ENCODE results near the gene PRKCSH.
"Not testable (repeated sequence)": the region's sequence is repeated elsewhere in the genome, so short reads cannot be mapped to it uniquely, and the experiment has no call there.

Gene PRKCSH

DNA sequence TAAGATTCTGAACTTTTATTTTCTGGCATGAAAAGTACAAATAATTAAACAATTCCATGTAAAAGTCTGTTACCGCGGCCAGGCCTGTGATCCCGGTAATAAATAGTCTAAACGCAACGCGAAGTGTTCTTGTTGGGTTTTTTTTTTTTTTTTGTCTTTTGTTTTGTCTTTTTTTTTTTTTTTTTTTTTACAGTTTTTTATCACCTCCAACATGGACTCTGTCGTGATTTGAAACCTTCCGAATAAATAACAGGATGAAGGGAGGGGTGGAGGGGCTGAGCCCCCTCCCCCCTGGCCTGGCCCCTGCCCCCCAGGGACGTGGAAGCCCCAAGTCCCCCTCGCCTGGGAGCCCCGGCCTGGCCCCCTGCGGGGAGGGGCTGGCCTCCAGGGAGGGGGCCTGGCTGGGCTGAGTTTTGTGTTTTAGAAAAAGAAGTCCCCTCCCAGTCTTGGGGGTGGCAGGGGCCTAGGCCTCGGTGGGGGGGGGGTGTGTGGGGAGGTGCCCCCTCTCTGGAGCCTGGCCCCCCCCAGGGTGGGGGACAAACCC is 16.0 kb downstream of the PRKCSH start:
- H3K4me3 ChIP-seq (ENCODE audit: low read length): no peak overlapping the region
- no peaks in the 10 kb centered on the region for H3K27me3 ChIP-seq (ENCODE audit: control insufficient read depth, insufficient read depth, low read length)
- H3K36me3 ChIP-seq (ENCODE audit: control insufficient read depth, insufficient read depth, low read length): peaks cover 25% of the 10 kb centered on the region
- no peak for DNase-seq (ENCODE audit: low read depth, low spot score)
- H3K27ac ChIP-seq (ENCODE audit: low read length): no peak overlapping the region
- no peaks in the 10 kb centered on the region; the same call in 1 of the 2 replicates for H3K4me1 ChIP-seq (ENCODE audit: control insufficient read depth, insufficient read depth, low read length)
- no peaks in the 10 kb centered on the region for H3K9me3 ChIP-seq (ENCODE audit: control insufficient read depth, insufficient read depth, low read length)
- WGBS (ENCODE audit: insufficient coverage, insufficient read length): no CpG with 5 or more reads among the region's 13 CpGs

DNA sequence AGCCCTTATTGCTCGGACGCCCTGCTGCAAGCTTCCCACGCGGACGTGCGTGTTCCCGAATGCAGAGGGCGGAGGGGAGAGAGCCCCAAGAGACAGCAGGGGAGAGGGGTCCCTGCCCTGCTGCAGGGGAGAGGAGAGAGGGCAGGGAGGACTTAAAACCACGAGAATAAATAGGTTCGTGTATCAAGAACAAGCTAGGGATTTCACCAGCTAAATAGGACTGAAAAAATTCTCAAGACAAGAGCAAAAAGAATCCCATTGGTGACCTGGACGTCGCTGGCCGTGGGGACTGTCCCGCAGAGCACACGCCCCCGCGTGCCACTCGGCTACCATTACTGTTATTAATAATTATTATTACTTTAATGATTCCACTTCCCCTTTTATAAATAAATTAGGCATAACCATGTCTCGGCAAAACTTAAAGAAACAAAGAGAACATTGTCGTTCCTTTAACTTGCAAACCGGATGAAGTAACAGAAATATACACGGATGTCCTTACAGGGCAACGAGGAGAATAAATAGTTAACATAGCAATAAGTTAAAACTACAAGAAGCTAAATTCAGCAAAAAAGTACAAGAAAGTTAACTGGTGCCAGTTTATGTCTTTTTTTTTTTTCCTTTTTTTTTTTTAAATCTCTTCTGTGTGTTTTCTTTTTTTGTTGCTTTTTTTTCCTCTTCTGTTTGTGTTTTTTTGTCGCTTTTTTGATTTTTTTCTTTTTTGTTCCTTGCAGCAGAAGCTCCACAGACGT is 16.6 kb downstream of the PRKCSH start:
- H3K4me3 ChIP-seq (ENCODE audit: low read length): no peak overlapping the region
- H3K27me3 ChIP-seq (ENCODE audit: control insufficient read depth, insufficient read depth, low read length): no peaks in the 10 kb centered on the region
- H3K36me3 ChIP-seq (ENCODE audit: control insufficient read depth, insufficient read depth, low read length): peaks cover 23% of the 10 kb centered on the region
- no peak overlapping the region for H3K27ac ChIP-seq (ENCODE audit: low read length)
- no CpG with 5 or more reads among the region's 25 CpGs for WGBS (ENCODE audit: insufficient coverage, insufficient read length)
- DNase-seq (ENCODE audit: low read depth, low spot score): no peak
- H3K9me3 ChIP-seq (ENCODE audit: control insufficient read depth, insufficient read depth, low read length): no peaks in the 10 kb centered on the region
- no peaks in the 10 kb centered on the region; the same call in 1 of the 2 replicates for H3K4me1 ChIP-seq (ENCODE audit: control insufficient read depth, insufficient read depth, low read length)

DNA sequence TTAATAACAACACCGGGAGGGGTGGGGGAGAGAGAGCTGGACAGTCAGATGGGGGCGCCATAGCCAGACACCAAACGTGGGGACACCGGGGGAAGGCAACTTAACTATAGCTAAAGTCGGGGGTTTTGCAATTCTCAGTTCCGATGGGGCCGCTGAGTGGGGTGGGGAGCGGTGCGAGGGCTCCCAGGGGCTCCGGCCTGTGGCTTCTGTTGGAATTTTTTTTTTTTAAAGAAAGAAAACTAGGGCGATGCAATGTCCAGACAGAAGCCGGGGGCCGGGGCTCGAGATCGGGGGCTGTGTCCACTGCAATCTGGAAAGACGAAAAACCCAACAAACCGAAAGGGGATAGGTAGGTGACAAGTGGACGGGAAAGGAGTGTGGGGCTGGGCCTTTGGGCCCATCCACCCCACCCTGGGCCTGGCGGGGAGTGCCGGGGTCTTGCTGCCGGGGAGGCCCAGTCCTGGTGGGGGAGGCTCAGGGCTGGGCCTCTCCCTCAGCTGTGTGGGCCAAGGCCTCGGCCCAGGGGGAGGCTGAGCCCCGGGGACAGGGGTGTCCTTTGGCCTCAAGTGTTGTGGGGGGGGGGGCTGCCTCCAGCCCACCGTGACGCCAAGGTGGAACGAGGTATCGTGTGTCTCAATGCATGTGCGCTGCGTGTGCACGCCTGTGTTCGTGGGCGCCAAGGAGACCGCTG is 17.3 kb downstream of the PRKCSH start:
- DNase-seq (ENCODE audit: low read depth, low spot score): no peak
- WGBS (ENCODE audit: insufficient coverage, insufficient read length): no CpG with 5 or more reads among the region's 33 CpGs
- Histone ChIP-seq H3K4me3 (ENCODE audit: low read length) (no peak overlapping the region), H3K9me3 (ENCODE audit: control insufficient read depth, insufficient read depth, low read length) (no peaks in the 10 kb centered on the region), H3K27me3 (ENCODE audit: control insufficient read depth, insufficient read depth, low read length) (no peaks in the 10 kb centered on the region), H3K27ac (ENCODE audit: low read length) (no peak overlapping the region), H3K4me1 (ENCODE audit: control insufficient read depth, insufficient read depth, low read length) (peaks cover 1% of the 10 kb centered on the region; the same call in 1 of the 2 replicates), H3K36me3 (ENCODE audit: control insufficient read depth, insufficient read depth, low read length) (peaks cover 16% of the 10 kb centered on the region)

DNA sequence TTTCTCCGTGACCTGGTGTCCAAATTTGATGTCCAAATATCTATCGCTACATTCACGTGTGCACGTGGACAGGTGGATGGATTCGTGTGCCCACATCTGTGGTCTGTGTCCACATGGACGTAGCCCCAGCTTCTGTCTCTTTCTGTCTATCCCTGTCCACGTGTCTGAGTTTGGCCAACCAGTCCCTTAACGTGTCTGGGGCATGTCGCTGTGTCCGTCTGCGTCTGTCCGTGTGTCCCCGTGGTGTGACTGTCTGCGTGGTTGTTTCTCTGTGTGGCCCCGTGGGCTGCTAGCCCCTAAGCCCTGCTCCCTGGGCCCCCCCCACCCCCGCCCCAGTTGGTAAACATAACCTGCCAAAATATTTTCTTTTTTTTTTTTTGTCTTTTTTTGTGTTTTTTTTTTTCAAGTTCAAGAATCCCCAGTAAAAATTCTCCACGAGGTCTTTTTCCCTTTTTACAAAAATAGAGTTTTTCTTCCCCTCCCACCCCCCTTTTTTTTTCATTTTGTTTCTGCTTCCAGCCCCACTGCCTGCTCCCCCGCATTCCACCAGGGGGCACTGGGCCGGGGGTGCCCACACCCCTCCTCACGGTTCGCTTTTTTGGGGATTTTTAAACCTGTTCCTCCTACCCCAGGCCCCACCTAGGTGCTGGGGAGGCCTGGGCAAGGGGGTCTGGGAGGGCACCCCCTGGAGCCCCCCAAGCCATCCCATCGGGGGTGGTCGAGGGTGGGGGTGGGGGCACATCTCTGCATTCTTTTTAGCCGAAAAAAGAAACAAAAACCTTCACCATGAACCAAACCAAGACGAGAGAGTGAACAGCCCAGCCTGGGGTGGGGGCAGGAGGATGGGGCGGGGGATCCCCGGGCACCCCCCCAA is 18.3 kb downstream of the PRKCSH start:
- H3K4me1 ChIP-seq (ENCODE audit: control insufficient read depth, insufficient read depth, low read length): peaks cover 1% of the 10 kb centered on the region; the same call in 1 of the 2 replicates
- H3K9me3 ChIP-seq (ENCODE audit: control insufficient read depth, insufficient read depth, low read length): no peaks in the 10 kb centered on the region
- H3K27ac ChIP-seq (ENCODE audit: low read length): no peak overlapping the region
- no peaks in the 10 kb centered on the region for H3K27me3 ChIP-seq (ENCODE audit: control insufficient read depth, insufficient read depth, low read length)
- no peak overlapping the region for H3K4me3 ChIP-seq (ENCODE audit: low read length)
- WGBS (ENCODE audit: insufficient coverage, insufficient read length): no CpG with 5 or more reads among the region's 27 CpGs
- no peak for DNase-seq (ENCODE audit: low read depth, low spot score)
- H3K36me3 ChIP-seq (ENCODE audit: control insufficient read depth, insufficient read depth, low read length): peaks cover 6% of the 10 kb centered on the region; the same call in 1 of the 2 replicates

- no CpG with 5 or more reads among the region's 9 CpGs for WGBS (ENCODE audit: insufficient coverage, insufficient read length)
- not testable (repeated sequence) for H3K4me3 ChIP-seq (ENCODE audit: low read length); H3K9me3 ChIP-seq (ENCODE audit: control insufficient read depth, insufficient read depth, low read length); H3K4me1 ChIP-seq (ENCODE audit: control insufficient read depth, insufficient read depth, low read length); H3K27me3 ChIP-seq (ENCODE audit: control insufficient read depth, insufficient read depth, low read length); H3K27ac ChIP-seq (ENCODE audit: low read length); H3K36me3 ChIP-seq (ENCODE audit: control insufficient read depth, insufficient read depth, low read length); DNase-seq (ENCODE audit: low read depth, low spot score)
These were observed 19.8 kb downstream of the PRKCSH start for GRCh38 chr19:11455233-11455554.

- no CpG with 5 or more reads among the region's 7 CpGs for WGBS (ENCODE audit: insufficient coverage, insufficient read length)
- no peaks in the 10 kb centered on the region for H3K9me3 ChIP-seq (ENCODE audit: control insufficient read depth, insufficient read depth, low read length)
- DNase-seq (ENCODE audit: low read depth, low spot score): no peak
- H3K27me3 ChIP-seq (ENCODE audit: control insufficient read depth, insufficient read depth, low read length): no peaks in the 10 kb centered on the region
- no peaks in the 10 kb centered on the region for H3K36me3 ChIP-seq (ENCODE audit: control insufficient read depth, insufficient read depth, low read length)
- H3K27ac ChIP-seq (ENCODE audit: low read length): no peak overlapping the region
- H3K4me3 ChIP-seq (ENCODE audit: low read length): no peak overlapping the region
- H3K4me1 ChIP-seq (ENCODE audit: control insufficient read depth, insufficient read depth, low read length): peaks cover 1% of the 10 kb centered on the region; the same call in 1 of the 2 replicates
These were observed 21.2 kb downstream of the PRKCSH start for GRCh38 chr19:11456659-11457058.

DNA sequence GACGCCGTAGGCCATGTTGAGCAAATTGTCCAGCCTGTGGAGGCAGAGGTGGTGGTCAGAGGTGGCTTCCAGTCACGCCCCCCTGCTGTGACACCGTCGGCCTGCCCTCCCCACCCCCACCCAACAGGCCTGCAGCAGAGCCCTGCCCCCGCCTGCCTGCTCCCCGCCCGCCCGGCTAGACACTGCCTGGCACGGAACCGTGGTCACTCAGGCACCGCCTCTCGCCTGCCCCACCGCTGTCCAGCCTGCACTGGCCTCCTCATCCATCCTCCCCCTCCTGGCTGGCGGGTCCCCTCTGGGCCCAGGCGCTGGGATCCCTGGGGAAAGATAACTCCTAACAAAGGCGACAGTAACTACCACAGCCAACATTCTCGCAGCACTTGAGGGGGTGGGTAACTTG is 21.7 kb downstream of the PRKCSH start:
- no peaks in the 10 kb centered on the region for H3K36me3 ChIP-seq (ENCODE audit: control insufficient read depth, insufficient read depth, low read length)
- no peak for DNase-seq (ENCODE audit: low read depth, low spot score)
- no peak overlapping the region for H3K27ac ChIP-seq (ENCODE audit: low read length)
- H3K4me3 ChIP-seq (ENCODE audit: low read length): no peak overlapping the region
- WGBS (ENCODE audit: insufficient coverage, insufficient read length): no CpG with 5 or more reads among the region's 18 CpGs
- H3K9me3 ChIP-seq (ENCODE audit: control insufficient read depth, insufficient read depth, low read length): no peaks in the 10 kb centered on the region
- 0 out of 2 replicates have a peak, but pooled peaks cover 1% of the 10 kb centered on the region for H3K4me1 ChIP-seq (ENCODE audit: control insufficient read depth, insufficient read depth, low read length)
- H3K27me3 ChIP-seq (ENCODE audit: control insufficient read depth, insufficient read depth, low read length): no peaks in the 10 kb centered on the region

DNA sequence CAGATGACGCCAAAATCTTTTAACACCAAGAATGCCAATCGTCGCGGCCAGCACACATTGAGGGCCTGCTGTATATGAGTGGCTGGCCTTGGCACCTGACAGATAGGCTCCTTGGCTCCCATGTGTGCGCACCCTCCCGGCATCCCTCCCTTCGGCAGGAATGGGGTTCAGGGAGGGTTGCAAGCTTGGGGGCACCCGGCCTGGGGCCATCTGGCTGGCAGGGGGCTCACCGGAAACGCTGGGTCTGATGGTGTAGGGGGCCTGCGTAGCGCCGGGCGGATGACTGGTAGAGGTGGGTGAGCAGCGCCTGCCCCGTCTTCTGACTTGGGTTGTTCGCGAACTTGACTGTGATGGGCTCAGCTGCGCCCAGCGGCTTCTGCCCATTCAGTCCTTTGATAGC is 22.4 kb downstream of the PRKCSH start:
- WGBS (ENCODE audit: insufficient coverage, insufficient read length): no CpG with 5 or more reads among the region's 20 CpGs
- Histone ChIP-seq H3K4me1 (ENCODE audit: control insufficient read depth, insufficient read depth, low read length) (0 out of 2 replicates have a peak, but pooled peaks cover 1% of the 10 kb centered on the region), H3K36me3 (ENCODE audit: control insufficient read depth, insufficient read depth, low read length) (no peaks in the 10 kb centered on the region), H3K9me3 (ENCODE audit: control insufficient read depth, insufficient read depth, low read length) (no peaks in the 10 kb centered on the region), H3K4me3 (ENCODE audit: low read length) (no peak overlapping the region), H3K27ac (ENCODE audit: low read length) (no peak overlapping the region), H3K27me3 (ENCODE audit: control insufficient read depth, insufficient read depth, low read length) (no peaks in the 10 kb centered on the region)
- DNase-seq (ENCODE audit: low read depth, low spot score): no peak

GRCh38 chr19:11458236-11458900 is 22.9 kb downstream of the PRKCSH start:
- no peak for DNase-seq (ENCODE audit: low read depth, low spot score)
- Histone ChIP-seq H3K9me3 (ENCODE audit: control insufficient read depth, insufficient read depth, low read length) (no peaks in the 10 kb centered on the region), H3K27me3 (ENCODE audit: control insufficient read depth, insufficient read depth, low read length) (no peaks in the 10 kb centered on the region), H3K27ac (ENCODE audit: low read length) (no peak overlapping the region), H3K4me1 (ENCODE audit: control insufficient read depth, insufficient read depth, low read length) (0 out of 2 replicates have a peak, but pooled peaks cover 1% of the 10 kb centered on the region), H3K36me3 (ENCODE audit: control insufficient read depth, insufficient read depth, low read length) (no peaks in the 10 kb centered on the region), H3K4me3 (ENCODE audit: low read length) (no peak overlapping the region)
- no CpG with 5 or more reads among the region's 19 CpGs for WGBS (ENCODE audit: insufficient coverage, insufficient read length)

- not testable (repeated sequence) for H3K36me3 ChIP-seq (ENCODE audit: control insufficient read depth, insufficient read depth, low read length); H3K27ac ChIP-seq (ENCODE audit: low read length); H3K4me3 ChIP-seq (ENCODE audit: low read length); DNase-seq (ENCODE audit: low read depth, low spot score); H3K9me3 ChIP-seq (ENCODE audit: control insufficient read depth, insufficient read depth, low read length); H3K27me3 ChIP-seq (ENCODE audit: control insufficient read depth, insufficient read depth, low read length); H3K4me1 ChIP-seq (ENCODE audit: control insufficient read depth, insufficient read depth, low read length)
- WGBS (ENCODE audit: insufficient coverage, insufficient read length): no CpG with 5 or more reads among the region's 11 CpGs
These were observed 23.5 kb downstream of the PRKCSH start for GRCh38 chr19:11458912-11459311.

Data from iPS DF 6.9 (cell line).